HG02852 (cell line): ENCODE measurements around the gene DENND1B.

Experiments used
- ATAC-seq: cut with Tn5 transposase; IDR thresholded peaks from one replicate; pipeline ENCODE4 v1.9.1; 2021; ENCODE audit warnings: mild to moderate bottlenecking, moderate library complexity; ENCODE audit not compliant: unreplicated experiment

The DENND1B gene

GRCh38 chr1:197775282-197776262 is at the start of gene DENND1B:
Gene DENND1B, minus strand, starts transcription at chr1:197775480. Its CDS starts 325 bp downstream, at chr1:197775155.
- ATAC-seq = peak; percentile 72

GRCh38 chr1:197814306-197814705 is 39.0 kb upstream of the DENND1B start:
- ATAC-seq = no peak

GRCh38 chr1:197813741-197814140 is 38.5 kb upstream of the DENND1B start:
- ATAC-seq = no peak

GRCh38 chr1:197811769-197812168 is 36.5 kb upstream of the DENND1B start:
- no peak for ATAC-seq

- ATAC-seq = no peak
Measured at GRCh38 chr1:197810812-197811211, 35.5 kb upstream of the DENND1B start.

- no peak for ATAC-seq
Measured at GRCh38 chr1:197808880-197809279, 33.6 kb upstream of the DENND1B start.

GRCh38 chr1:197807739-197808453 is 32.6 kb upstream of the DENND1B start:
- no peak for ATAC-seq

GRCh38 chr1:197807216-197807615 is 31.9 kb upstream of the DENND1B start:
- peak; percentile 65 for ATAC-seq

GRCh38 chr1:197806718-197807117 is 31.4 kb upstream of the DENND1B start:
- no peak for ATAC-seq

GRCh38 chr1:197801684-197802083 is 26.4 kb upstream of the DENND1B start:
- ATAC-seq = no peak

- ATAC-seq = no peak
Measured at GRCh38 chr1:197801111-197801482, 25.8 kb upstream of the DENND1B start.

- no peak for ATAC-seq
Measured at GRCh38 chr1:197800379-197801110, 25.3 kb upstream of the DENND1B start.

- ATAC-seq = no peak
Measured at GRCh38 chr1:197799271-197799670, 24.0 kb upstream of the DENND1B start.

- no peak for ATAC-seq
Measured at GRCh38 chr1:197798492-197798891, 23.2 kb upstream of the DENND1B start.

GRCh38 chr1:197797010-197797409 is 21.7 kb upstream of the DENND1B start:
- ATAC-seq = no peak

- no peak for ATAC-seq
Measured at GRCh38 chr1:197788741-197789739, 13.8 kb upstream of the DENND1B start.

- ATAC-seq = no peak
Measured at GRCh38 chr1:197787623-197788536, 12.6 kb upstream of the DENND1B start.

- ATAC-seq = no peak
Measured at GRCh38 chr1:197787056-197787455, 11.8 kb upstream of the DENND1B start.

GRCh38 chr1:197786280-197786679 is 11.0 kb upstream of the DENND1B start:
- no peak for ATAC-seq
